Measurements from ENCODE around the gene SUSD6.

GRCh38 chr14:69674546-69675244, 63.3 kb downstream of the SUSD6 start:
- TF ChIP-seq CTCF (IDR thresholded peaks at IDR 0.05) (no peak), POLR2A (IDR thresholded peaks at IDR 0.05) (no peak)
